Activated naive CD4-positive, alpha-beta T cell treated with anti-CD3 and anti-CD28 coated beads, Interleukin-2, amount 10 ng/mL, durations not matched to agents 7 days and 5 days (primary cell): ENCODE data around the gene PFN4.
"Not testable (repeated sequence)": the region's sequence is repeated elsewhere in the genome, so short reads cannot be mapped to it uniquely, and the experiment has no call there.

Source experiments
- CTCF ChIA-PET: fragments of 350-600 bp; sonication (Branson Sonifier 250); formaldehyde crosslinking; loops from one replicate; lab custom pipeline; 2021; ENCODE audit warnings: antibody characterized with exemption; lab: Charles Lee
- DNase-seq: peaks from one replicate; pipeline ENCODE4 v3.0.0-alpha.2; 2020
- H3K27ac Mint-ChIP-seq: one replicate; pipeline ENCODE4 v1.8.0; 2021; ENCODE audit warnings: mild to moderate bottlenecking, moderate library complexity, mixed read lengths
- H3K27me3 Mint-ChIP-seq: one replicate; pipeline ENCODE4 v1.8.0; 2021; ENCODE audit warnings: mild to moderate bottlenecking, mixed read lengths
- H3K36me3 Mint-ChIP-seq: one replicate; pipeline ENCODE4 v1.8.0; 2021; ENCODE audit warnings: mixed read lengths
- H3K4me1 Mint-ChIP-seq: one replicate; pipeline ENCODE4 v1.8.0; 2021; ENCODE audit warnings: mixed read lengths
- H3K4me3 Mint-ChIP-seq: one replicate; pipeline ENCODE4 v1.8.0; 2021; ENCODE audit warnings: mild to moderate bottlenecking, moderate library complexity, mixed read lengths
- H3K9me3 Mint-ChIP-seq: one replicate; pipeline ENCODE4 v1.8.0; 2021; ENCODE audit warnings: mixed read lengths

The PFN4 gene

DNA sequence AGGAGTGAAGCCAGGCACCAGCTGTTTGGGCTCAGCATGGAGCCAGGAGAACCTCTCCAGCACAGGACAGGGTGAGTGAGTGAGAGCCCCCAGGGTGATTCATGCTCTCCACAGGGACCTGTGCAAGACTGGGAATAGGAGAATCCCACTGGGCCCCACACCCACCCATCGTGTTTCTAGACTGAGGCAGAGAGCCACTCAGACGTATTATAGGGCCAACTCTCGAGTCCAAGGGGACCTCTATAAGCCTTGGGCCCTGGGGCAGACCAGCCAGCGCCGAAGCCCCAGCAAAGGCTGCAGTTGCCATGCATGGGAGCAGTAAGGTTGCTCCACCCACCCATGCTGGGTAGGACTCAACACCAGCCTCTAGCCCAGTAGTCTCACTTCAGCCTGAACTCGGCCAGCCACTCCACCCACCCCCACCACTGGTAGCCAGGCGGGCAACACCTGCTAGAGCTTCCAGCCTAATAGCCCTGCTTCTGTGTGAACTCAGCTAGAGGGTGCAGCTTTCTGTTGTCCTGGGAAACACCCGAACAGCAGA lies 19.0 kb downstream of the PFN4 start:
- no peaks in the 10 kb centered on the region for H3K4me1 Mint-ChIP-seq
- peak overlapping the region; percentile 37 for H3K27ac Mint-ChIP-seq
- DNase-seq: no peak
- H3K4me3 Mint-ChIP-seq: no peak overlapping the region
- CTCF ChIA-PET: no interaction called here
- H3K9me3 Mint-ChIP-seq: peaks cover 28% of the 10 kb centered on the region
- peaks cover 4% of the 10 kb centered on the region for H3K36me3 Mint-ChIP-seq
- H3K27me3 Mint-ChIP-seq: no peaks in the 10 kb centered on the region

DNA sequence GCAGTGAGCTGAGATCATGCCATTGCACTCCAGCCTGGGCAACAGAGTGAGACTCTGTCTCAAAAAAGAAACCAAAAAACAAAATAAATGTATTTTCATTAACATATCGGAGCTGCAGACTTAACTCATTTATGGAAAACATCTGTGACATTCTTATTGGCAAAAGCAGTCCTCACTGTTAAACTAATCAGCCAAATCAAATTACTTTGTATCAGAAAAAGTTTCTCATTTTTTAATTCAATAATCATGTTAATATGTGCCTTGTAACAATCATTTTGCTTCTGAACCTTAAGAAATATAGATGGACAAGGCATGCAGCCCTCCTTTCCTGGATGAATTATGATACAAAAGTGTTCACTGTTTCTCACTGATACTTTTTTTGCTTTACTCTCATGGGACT lies 20.5 kb downstream of the PFN4 start:
- CTCF ChIA-PET: no interaction called here

DNA sequence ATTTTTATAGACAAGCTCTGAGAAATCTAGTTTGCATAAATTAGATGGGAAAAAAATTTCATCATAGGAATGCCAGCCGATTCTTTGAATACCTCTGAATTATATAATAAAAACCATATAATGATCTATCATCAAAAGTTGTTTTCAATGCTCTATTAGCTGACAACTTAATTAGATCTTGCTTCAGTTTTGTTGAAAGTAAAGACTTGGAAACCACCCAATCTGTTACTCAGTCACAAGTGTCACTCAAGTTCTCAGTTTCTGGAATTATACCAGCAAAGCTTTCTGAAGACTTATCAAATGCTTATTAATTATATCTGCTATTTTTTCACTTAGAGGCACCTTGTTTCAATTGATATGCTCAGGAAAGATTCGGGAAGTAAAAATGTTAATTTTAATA lies 21.1 kb downstream of the PFN4 start:
- peaks cover 4% of the 10 kb centered on the region for H3K36me3 Mint-ChIP-seq
- no peaks in the 10 kb centered on the region for H3K27me3 Mint-ChIP-seq
- H3K27ac Mint-ChIP-seq: no peak overlapping the region
- H3K4me3 Mint-ChIP-seq: no peak overlapping the region
- DNase-seq: no peak
- CTCF ChIA-PET: no interaction called here
- no peaks in the 10 kb centered on the region for H3K4me1 Mint-ChIP-seq
- H3K9me3 Mint-ChIP-seq: peaks cover 20% of the 10 kb centered on the region

More for the DNA sequence above, 20.5 kb downstream of the PFN4 start:
- Mint-ChIP-seq H3K4me1 (no peaks in the 10 kb centered on the region), H3K4me3 (no peak overlapping the region), H3K9me3 (peaks cover 25% of the 10 kb centered on the region), H3K27ac (no peak overlapping the region), H3K36me3 (peaks cover 4% of the 10 kb centered on the region), H3K27me3 (no peaks in the 10 kb centered on the region)
- no peak for DNase-seq

DNA sequence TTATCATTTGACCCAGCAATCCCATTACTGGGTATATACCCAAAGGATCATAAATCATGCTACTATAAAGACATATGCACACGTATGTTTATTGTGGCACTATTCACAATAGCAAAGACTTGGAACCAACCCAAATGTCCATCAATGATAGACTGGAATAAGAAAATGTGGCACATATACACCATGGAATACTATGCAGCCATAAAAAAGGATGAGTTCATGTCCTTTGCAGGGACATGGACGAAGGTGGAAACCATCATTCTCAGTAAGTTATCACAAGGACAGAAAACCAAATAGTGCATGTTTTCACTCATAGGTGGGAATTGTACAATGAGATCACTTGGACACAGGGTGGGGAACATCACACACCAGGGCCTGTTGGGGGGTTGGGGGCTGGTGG lies 22.4 kb downstream of the PFN4 start:
- H3K27me3 Mint-ChIP-seq, H3K27ac Mint-ChIP-seq, DNase-seq, H3K4me3 Mint-ChIP-seq, H3K36me3 Mint-ChIP-seq, CTCF ChIA-PET, H3K4me1 Mint-ChIP-seq: not testable (repeated sequence)
- peaks cover 12% of the 10 kb centered on the region for H3K9me3 Mint-ChIP-seq

DNA sequence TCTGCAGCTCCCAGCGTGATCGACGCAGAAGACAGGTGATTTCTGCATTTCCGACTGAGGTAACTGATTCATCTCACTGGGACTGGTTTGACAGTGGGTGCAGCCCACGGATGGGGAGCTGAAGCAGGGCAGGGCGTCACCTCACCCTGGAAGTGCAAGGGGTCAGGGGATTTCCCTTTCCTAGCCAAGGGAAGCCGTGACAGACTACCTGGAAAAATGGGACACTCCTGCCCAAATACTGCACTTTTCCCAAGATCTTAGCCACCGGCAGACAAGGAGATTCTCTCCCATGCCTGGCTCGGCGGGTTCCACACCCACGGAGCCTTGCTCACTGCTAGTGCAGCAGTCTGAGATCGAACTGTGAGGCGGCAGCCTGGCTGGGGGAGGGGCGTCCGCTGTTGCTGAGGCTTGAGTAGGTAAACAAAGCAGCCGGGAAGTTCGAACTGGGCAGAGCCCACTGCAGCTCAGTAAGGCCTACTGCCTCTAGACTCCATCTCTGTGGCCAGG lies 27.9 kb downstream of the PFN4 start:
- CTCF ChIA-PET: interaction anchor here (2.3 kb wide), 1 partner anchor 11 kb away, joined by 12 read pairs; the partner anchor contains the start of gene TP53I3
- H3K36me3 Mint-ChIP-seq, H3K27ac Mint-ChIP-seq, DNase-seq, H3K4me3 Mint-ChIP-seq, H3K27me3 Mint-ChIP-seq, H3K4me1 Mint-ChIP-seq, H3K9me3 Mint-ChIP-seq: not testable (repeated sequence)

DNA sequence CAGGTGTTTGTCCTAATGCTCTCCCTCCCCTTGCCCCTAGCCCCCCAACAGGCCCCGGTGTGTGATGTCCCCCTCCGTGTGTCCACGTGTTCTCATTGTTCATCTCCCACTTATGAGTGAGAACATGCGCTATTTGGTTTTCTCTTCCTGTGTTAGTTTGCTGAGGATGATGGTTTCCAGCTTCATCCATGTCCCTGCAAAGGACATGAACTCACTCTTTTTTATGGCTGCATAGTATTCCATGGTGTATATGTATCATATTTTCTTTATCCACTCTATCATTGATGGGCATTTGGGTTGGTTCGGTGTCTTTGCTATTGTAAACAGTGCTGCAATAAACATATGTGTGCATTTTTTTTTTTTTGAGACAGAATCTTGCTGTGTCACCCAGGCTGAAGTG lies 29.9 kb downstream of the PFN4 start:
- H3K4me1 Mint-ChIP-seq, DNase-seq, H3K9me3 Mint-ChIP-seq, H3K4me3 Mint-ChIP-seq, H3K27me3 Mint-ChIP-seq, H3K27ac Mint-ChIP-seq, H3K36me3 Mint-ChIP-seq, CTCF ChIA-PET: not testable (repeated sequence)

DNA sequence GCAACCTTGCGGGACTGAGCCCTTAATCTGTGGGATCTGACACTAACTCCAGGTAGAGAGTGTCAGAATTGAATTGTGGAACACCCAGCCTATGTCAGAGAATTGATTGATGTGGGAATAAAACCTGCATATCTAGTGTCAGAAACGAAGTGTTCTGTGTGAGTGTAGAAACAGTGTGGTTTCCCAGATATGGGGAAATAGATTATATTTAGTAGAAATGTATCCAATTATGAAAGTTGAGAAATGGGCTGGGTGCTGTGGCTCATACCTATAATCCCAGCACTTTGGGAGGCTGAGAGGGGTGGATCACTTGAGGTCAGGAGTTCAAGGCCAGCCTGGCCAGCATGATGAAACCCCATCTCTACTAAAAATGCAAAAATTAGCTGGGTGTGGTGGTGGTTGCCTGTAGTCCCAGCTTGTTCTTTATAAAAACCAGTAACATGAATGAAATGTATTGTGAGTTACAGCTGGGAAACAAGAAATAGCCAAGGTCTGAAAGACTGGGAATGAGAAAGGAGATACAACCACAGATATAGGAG lies 34.2 kb downstream of the PFN4 start:
- Mint-ChIP-seq H3K36me3 (no peaks in the 10 kb centered on the region), H3K4me3 (no peak overlapping the region), H3K9me3 (no peaks in the 10 kb centered on the region), H3K4me1 (peaks cover 10% of the 10 kb centered on the region), H3K27ac (no peak overlapping the region), H3K27me3 (no peaks in the 10 kb centered on the region)
- CTCF ChIA-PET: no interaction called here
- DNase-seq: no peak

DNA sequence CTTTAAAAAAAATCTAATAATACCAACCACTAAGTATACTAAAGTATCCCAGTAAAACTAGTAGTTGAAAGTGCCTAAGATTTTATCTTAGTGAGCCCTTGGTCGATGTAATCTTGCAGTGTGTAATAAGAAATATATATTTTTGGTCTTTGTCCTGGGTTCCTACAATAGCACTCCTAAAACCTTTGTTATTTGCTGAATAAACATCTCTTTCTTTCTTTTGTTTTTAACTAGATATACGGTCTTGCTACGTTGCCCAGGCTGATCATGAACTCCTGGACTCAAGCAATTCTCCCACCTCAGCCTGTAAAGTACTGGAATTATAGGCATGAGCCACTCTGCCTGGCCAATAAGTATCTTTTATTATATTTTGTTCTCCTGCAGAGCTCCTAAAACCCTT lies 36.1 kb downstream of the PFN4 start:
- H3K4me1 Mint-ChIP-seq: peaks cover 16% of the 10 kb centered on the region
- H3K4me3 Mint-ChIP-seq: no peak overlapping the region
- peaks cover 4% of the 10 kb centered on the region for H3K36me3 Mint-ChIP-seq
- H3K27me3 Mint-ChIP-seq: no peaks in the 10 kb centered on the region
- CTCF ChIA-PET: interaction anchor here (0.7 to 1.0 kb wide), 2 partner anchors 57 to 160 kb away, joined by 3 read pairs; partner anchors contain the start of gene ATAD2B
- no peaks in the 10 kb centered on the region for H3K9me3 Mint-ChIP-seq
- no peak overlapping the region for H3K27ac Mint-ChIP-seq
- DNase-seq: no peak

DNA sequence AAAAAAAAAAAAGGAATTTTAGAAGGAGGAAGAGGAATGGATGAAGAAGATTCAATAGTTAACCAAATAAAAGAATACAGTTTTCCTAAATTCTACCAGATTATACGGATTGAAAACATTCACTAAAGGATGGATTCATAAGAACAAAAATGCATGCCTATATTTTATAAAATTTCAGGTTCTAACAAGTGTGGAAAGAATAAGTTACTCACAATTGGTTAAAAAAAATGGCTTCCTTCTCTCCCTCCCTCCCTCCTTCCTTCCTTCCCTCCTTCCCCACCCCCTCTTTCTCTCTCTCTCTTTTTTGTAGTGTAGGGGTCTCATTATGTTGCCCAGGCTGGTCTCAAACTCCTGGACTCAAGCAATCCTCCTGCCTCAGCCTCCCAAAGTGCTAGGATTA lies 36.9 kb downstream of the PFN4 start:
- peaks cover 4% of the 10 kb centered on the region for H3K36me3 Mint-ChIP-seq
- DNase-seq: no peak
- no peak overlapping the region for H3K27ac Mint-ChIP-seq
- CTCF ChIA-PET: no interaction called here
- peaks cover 16% of the 10 kb centered on the region for H3K4me1 Mint-ChIP-seq
- no peak overlapping the region for H3K4me3 Mint-ChIP-seq
- H3K9me3 Mint-ChIP-seq: no peaks in the 10 kb centered on the region
- no peaks in the 10 kb centered on the region for H3K27me3 Mint-ChIP-seq

DNA sequence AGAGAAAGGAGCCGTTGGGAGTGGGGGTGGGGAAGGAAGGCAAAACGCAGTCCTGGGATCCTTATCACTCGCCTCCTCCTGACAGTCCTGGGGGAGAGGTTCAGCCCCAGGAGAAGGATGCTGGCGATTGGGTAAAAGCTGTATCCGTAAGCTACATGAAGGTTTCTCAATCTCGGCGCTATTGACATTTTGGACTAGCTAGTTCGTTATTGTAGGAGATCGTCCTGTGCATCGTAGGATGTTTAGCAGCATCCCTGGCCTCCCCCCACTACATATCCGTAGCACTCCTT lies 38.0 kb downstream of the PFN4 start:
- Mint-ChIP-seq H3K27me3 (no peaks in the 10 kb centered on the region), H3K9me3 (no peaks in the 10 kb centered on the region), H3K4me3 (peak overlapping the region; percentile 90), H3K27ac (no peak overlapping the region), H3K4me1 (peaks cover 16% of the 10 kb centered on the region), H3K36me3 (peaks cover 4% of the 10 kb centered on the region)
- CTCF ChIA-PET: interaction anchor here (1.0 to 3.4 kb wide), 12 partner anchors 9 to 296 kb away, joined by 3 to 43 read pairs (median 4); partner anchors contain the start of genes ATAD2B and SF3B6
- DNase-seq: no peak

DNA sequence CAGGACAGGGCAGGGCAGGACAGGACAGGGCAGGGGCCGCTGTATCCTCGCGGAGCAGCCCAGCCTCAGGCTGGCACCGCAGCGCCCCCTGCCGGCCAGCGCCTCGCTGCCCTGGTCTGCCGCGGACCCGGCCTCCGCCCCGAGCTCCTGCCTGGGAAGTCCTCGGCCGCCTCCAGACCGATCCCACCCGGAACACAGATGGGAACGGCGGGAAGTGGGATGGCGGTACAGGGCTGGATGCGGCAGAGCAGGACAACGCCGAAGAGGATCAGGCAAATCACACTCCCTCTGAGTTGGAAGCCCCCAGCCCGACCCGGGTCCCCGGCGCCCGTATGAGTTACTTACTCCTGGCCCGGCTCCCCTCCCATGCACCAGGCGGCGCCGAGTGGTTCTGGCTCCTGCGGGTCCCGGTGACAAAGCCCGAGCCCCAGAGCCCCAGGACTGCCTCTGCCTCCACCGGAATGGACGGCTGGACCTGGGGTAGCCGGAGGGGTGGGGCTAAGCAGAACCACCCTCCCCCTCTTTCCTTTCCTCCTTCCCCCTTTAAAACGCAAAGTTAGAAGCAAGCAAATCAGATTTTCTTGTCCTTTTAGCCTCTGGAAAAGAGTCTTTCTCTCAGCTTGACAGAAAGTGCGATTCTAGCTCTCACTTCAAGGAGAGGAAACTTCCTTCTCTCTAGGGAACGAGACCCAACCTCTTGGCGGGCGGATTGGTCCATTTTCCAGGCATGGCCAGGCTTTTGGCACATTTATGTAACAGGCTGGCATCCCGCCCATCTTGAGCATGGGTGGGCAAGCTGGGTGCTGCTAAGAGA lies 38.5 kb downstream of the PFN4 start, which contains the start of gene TP53I3:
Gene TP53I3 (minus strand): TSS at position 449 of the 814 bp plus-strand sequence. CDS start 508 bp downstream, outside the sequence.
- H3K27ac Mint-ChIP-seq: peak within 1 kb of the TSS; percentile 93
- H3K4me1 Mint-ChIP-seq: peaks cover 16% of the 10 kb centered on the region
- H3K4me3 Mint-ChIP-seq: peak within 1 kb of the TSS; percentile 90
- DNase-seq: peak; percentile 84
- CTCF ChIA-PET: interaction anchor here (0.7 to 3.4 kb wide), 26 partner anchors 8 to 297 kb away, joined by 3 to 43 read pairs (median 4); partner anchors contain the start of genes ATAD2B, PFN4, SF3B6 and UBXN2A
- H3K9me3 Mint-ChIP-seq: no peaks in the 10 kb centered on the region
- H3K36me3 Mint-ChIP-seq: peaks cover 4% of the 10 kb centered on the region
- H3K27me3 Mint-ChIP-seq: no peaks in the 10 kb centered on the region

DNA sequence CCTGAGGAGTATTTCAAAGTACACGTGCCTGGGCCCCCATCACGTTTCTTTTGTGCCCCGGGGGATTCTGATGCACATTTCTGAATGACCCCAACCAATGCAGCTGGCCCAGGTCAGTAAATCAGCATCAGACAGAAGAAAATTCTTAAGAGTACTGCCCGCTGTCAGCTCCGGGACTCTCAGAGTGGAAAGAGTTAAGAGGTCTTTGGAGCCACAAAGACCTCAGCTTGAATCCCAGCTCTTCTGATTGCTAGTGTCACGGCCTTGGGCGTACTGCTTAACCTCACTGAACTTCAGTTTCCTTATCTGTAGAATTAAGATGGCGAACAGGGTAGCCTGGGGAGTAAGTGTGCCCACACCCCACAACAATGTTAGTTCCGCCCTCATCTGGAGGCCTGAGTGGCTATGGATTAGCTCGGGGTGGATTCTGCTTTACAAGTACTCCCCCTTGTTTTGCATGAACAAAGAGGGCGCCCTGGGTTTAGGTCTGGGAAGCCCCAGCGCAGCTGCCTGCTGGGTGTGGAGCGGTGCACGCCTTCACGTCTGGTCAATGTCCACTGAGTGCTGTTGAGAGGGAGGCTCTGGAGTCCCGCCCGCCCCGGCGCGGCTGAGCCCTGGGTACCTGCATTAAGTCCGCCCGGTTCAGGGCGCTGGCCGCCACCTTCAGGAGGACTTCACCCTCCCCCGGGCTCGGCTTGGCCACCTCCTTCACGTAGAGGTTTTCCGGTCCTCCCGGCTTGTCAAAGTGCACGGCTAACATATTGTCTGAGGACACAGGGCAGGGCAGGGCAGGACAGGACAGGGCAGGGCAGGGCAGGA lies 39.4 kb downstream of the PFN4 start:
- H3K9me3 Mint-ChIP-seq: no peaks in the 10 kb centered on the region
- H3K27me3 Mint-ChIP-seq: no peaks in the 10 kb centered on the region
- H3K4me3 Mint-ChIP-seq: peak overlapping the region; percentile 90
- peaks cover 4% of the 10 kb centered on the region for H3K36me3 Mint-ChIP-seq
- CTCF ChIA-PET: interaction anchor here (0.7 to 3.4 kb wide), 26 partner anchors 7 to 298 kb away, joined by 3 to 43 read pairs (median 4); partner anchors contain the start of genes ATAD2B, PFN4, SF3B6 and UBXN2A
- peaks cover 16% of the 10 kb centered on the region for H3K4me1 Mint-ChIP-seq
- peak; percentile 72 for DNase-seq
- peak overlapping the region; percentile 93 for H3K27ac Mint-ChIP-seq

DNA sequence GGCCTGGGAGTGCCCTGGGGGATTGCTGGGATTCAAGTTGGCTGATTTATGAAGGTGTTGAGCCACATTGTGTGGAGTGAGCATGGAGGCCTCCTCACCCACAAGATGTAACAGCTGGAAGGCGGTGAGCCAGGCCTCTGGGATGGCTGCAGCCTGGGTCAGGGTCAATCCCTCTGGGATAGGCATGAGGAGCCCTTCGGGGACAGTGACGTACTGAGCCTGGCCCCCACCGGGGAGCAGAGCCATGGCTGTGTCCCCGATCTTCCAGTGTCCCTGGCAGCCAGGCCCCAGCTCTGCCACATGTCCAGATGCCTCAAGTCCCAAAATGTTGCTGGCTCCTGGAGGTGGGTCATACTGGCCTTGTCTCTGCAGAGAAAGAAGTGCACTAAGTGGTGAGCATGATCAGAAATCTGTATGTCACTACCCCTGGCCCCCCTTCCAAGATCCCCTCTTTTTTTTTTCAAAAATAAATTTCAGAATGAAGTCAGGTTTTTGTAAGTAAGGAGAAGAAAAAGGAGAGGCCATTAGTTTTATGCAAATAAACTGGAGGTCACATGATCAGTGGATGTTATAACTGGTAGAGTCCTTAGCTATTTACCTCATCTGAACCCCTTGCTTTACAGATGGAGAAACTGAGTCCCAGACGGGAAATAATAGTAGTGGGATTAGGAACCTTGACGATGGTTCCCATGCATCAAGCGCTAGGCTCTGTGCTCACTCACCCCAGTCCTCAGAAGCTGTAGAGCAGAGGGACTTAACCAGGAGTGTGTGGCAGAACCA lies 40.2 kb downstream of the PFN4 start:
- peak overlapping the region; percentile 93 for H3K27ac Mint-ChIP-seq
- H3K27me3 Mint-ChIP-seq: no peaks in the 10 kb centered on the region
- peaks cover 16% of the 10 kb centered on the region for H3K4me1 Mint-ChIP-seq
- H3K4me3 Mint-ChIP-seq: peak overlapping the region; percentile 90
- H3K9me3 Mint-ChIP-seq: no peaks in the 10 kb centered on the region
- CTCF ChIA-PET: interaction anchor here (0.7 to 3.4 kb wide), 13 partner anchors 10 to 258 kb away, joined by 3 to 43 read pairs (median 4); partner anchors contain the start of genes ATAD2B, UBXN2A and WDCP
- no peak for DNase-seq
- H3K36me3 Mint-ChIP-seq: peaks cover 4% of the 10 kb centered on the region
